Neuronal stem cell (in vitro differentiated cells): ENCODE results near the gene KIAA0930.

Experiments
- DNase-seq: peaks from one replicate; pipeline ENCODE4 v3.0.0-alpha.2; 2013; ENCODE audit warnings: low spot score
- H2AFZ ChIP-seq: one replicate; pipeline ENCODE4 v1.6.1; 2013; ENCODE audit warnings: mild to moderate bottlenecking, low read length, inconsistent platforms
- H2AK5ac ChIP-seq: 2 replicates; pipeline ENCODE4 v1.6.1; 2013; ENCODE audit warnings: low read depth, mild to moderate bottlenecking, inconsistent platforms, low read length, moderate library complexity, mixed read lengths
- H2BK120ac ChIP-seq: 2 replicates; pipeline ENCODE4 v1.6.1; 2013; ENCODE audit warnings: low read depth, mild to moderate bottlenecking, inconsistent platforms, low read length, moderate library complexity, mixed read lengths
- H2BK12ac ChIP-seq: one replicate; pipeline ENCODE4 v1.6.1; 2013; ENCODE audit warnings: low read length, inconsistent platforms
- H2BK15ac ChIP-seq: 2 replicates; pipeline ENCODE4 v1.6.1; 2013; ENCODE audit warnings: mild to moderate bottlenecking, low read length, inconsistent platforms, mixed read lengths
- H2BK5ac ChIP-seq: one replicate; pipeline ENCODE4 v1.6.1; 2013; ENCODE audit warnings: inconsistent platforms, mild to moderate bottlenecking, low read length, moderate library complexity
- H3K14ac ChIP-seq: one replicate; pipeline ENCODE4 v1.6.1; 2013; ENCODE audit warnings: low read length, inconsistent platforms
- H3K18ac ChIP-seq: 2 replicates; pipeline ENCODE4 v1.6.1; 2013; ENCODE audit warnings: low read length, inconsistent platforms
- H3K23ac ChIP-seq: 2 replicates; pipeline ENCODE4 v1.6.1; 2013; ENCODE audit warnings: low read depth, mild to moderate bottlenecking, mixed read lengths, low read length, inconsistent platforms; ENCODE audit not compliant: poor library complexity
- H3K27ac ChIP-seq: replicated peaks from 3 replicates; pipeline ENCODE4 v1.5.1; 2013; ENCODE audit warnings: low read length, inconsistent platforms
- H3K27me3 ChIP-seq, 3 experiments: 2 replicates each; pipeline ENCODE4 v1.6.1; 2013; ENCODE audit warnings: low read length in 3 of 3, mild to moderate bottlenecking in 2 of 3, inconsistent platforms in 1 of 3, low read depth in 1 of 3, mixed read lengths in 1 of 3, moderate library complexity in 1 of 3; ENCODE audit not compliant: control insufficient read depth in 3 of 3, insufficient read depth in 3 of 3
- H3K36me3 ChIP-seq, 2 donors: replicated peaks in 1 of 2; 2 replicates each; pipeline ENCODE4 v1.6.1; 2013; ENCODE audit warnings: low read length in 2 of 2; ENCODE audit not compliant: control insufficient read depth in 2 of 2, insufficient read depth in 2 of 2
- H3K4ac ChIP-seq: 2 replicates; pipeline ENCODE4 v1.6.1; 2013; ENCODE audit warnings: inconsistent platforms, mild to moderate bottlenecking, low read length, moderate library complexity
- H3K4me1 ChIP-seq, 2 donors: 1 replicate in 1 of 2; 2 replicates in 1 of 2; pipeline ENCODE4 v1.6.1; 2013; ENCODE audit warnings: low read length in 2 of 2, low read depth in 1 of 2; ENCODE audit not compliant: control insufficient read depth in 2 of 2, insufficient read depth in 1 of 2
- H3K4me2 ChIP-seq: one replicate; pipeline ENCODE4 v1.6.1; 2013; ENCODE audit warnings: mild to moderate bottlenecking, low read length, inconsistent platforms; ENCODE audit not compliant: insufficient read depth, poor library complexity, severe bottlenecking
- H3K4me3 ChIP-seq, 2 donors: 2 replicates each; pipeline ENCODE4 v1.5.1; 2013; ENCODE audit warnings: low read length in 2 of 2, mild to moderate bottlenecking in 2 of 2, inconsistent platforms in 1 of 2, moderate library complexity in 1 of 2
- H3K79me1 ChIP-seq: one replicate; pipeline ENCODE4 v1.6.1; 2013; ENCODE audit warnings: low read depth, mild to moderate bottlenecking, inconsistent platforms, low read length, moderate library complexity
- H3K9ac ChIP-seq: one replicate; pipeline ENCODE4 v1.6.1; 2013; ENCODE audit warnings: mild to moderate bottlenecking, low read depth, low read length, inconsistent platforms; ENCODE audit not compliant: poor library complexity
- H3K9me3 ChIP-seq, 2 donors: replicated peaks in 1 of 2; 2 replicates each; pipeline versions ENCODE3 to v1.6.1; 2013; ENCODE audit warnings: low read length in 2 of 2, mild to moderate bottlenecking in 2 of 2, inconsistent platforms in 1 of 2, low read depth in 1 of 2, mixed read lengths in 1 of 2, moderate library complexity in 1 of 2; ENCODE audit not compliant: control insufficient read depth in 2 of 2, insufficient read depth in 1 of 2
- H4K8ac ChIP-seq: one replicate; pipeline ENCODE4 v1.6.1; 2013; ENCODE audit warnings: low read depth, mild to moderate bottlenecking, inconsistent platforms, low read length, moderate library complexity
- H4K91ac ChIP-seq: one replicate; pipeline ENCODE4 v1.6.1; 2013; ENCODE audit warnings: low read length, low read depth, mild to moderate bottlenecking, inconsistent platforms; ENCODE audit not compliant: poor library complexity
- WGBS, 2 donors: extraction: QIAGEN DNeasy Blood & Tissue Kit; methylation state at CpG; one replicate each; pipeline ENCODE4 v1.1.7; 2013; ENCODE audit warnings: missing lambda C conversion rate in 2 of 2, mixed read lengths in 1 of 2; ENCODE audit not compliant: insufficient read length in 2 of 2, insufficient replicate concordance in 1 of 2; ENCODE audit errors: extremely low coverage in 2 of 2; 5-methylcytosine and 5-hydroxymethylcytosine counted together

KIAA0930 gene

GRCh38 chr22:45212306-45212709 is 28.4 kb downstream of the KIAA0930 start:
- H2BK15ac ChIP-seq, result no peak overlapping the region
- no peak overlapping the region for H3K4me3 ChIP-seq
- H3K4me2 ChIP-seq, result no peak overlapping the region
- H3K36me3 ChIP-seq, result peaks cover 0 to 10% of the 10 kb centered on the region in 2 donors
- no peak overlapping the region for H4K8ac ChIP-seq
- H2BK5ac ChIP-seq, result no peak overlapping the region
- no peak overlapping the region for H2AK5ac ChIP-seq
- H2BK120ac ChIP-seq, result no peak overlapping the region
- H3K27me3 ChIP-seq, result no peaks in the 10 kb centered on the region
- no peaks in the 10 kb centered on the region for H3K9me3 ChIP-seq
- H3K18ac ChIP-seq, result peak overlapping the region; percentile 84
- H4K91ac ChIP-seq, result no peak overlapping the region
- no peak overlapping the region for H3K14ac ChIP-seq
- H3K79me1 ChIP-seq, result no peaks in the 10 kb centered on the region
- H2BK12ac ChIP-seq, result no peak overlapping the region
- H3K9ac ChIP-seq, result no peak overlapping the region
- no peak overlapping the region for H3K4ac ChIP-seq
- no peak for DNase-seq
- peak overlapping the region; percentile 45 for H3K23ac ChIP-seq
- H2AFZ ChIP-seq, result no peak overlapping the region
- peaks cover 22 to 24% of the 10 kb centered on the region in 2 donors for H3K4me1 ChIP-seq
- WGBS, 2 donors, result no CpG with 5 or more reads among the region's 14 CpGs
- H3K27ac ChIP-seq, result no peak overlapping the region

GRCh38 chr22:45211848-45212247 is 28.8 kb downstream of the KIAA0930 start:
- Histone ChIP-seq H3K9ac (peak overlapping the region; percentile 25), H2BK120ac (no peak overlapping the region), H3K14ac (no peak overlapping the region), H3K23ac (peak overlapping the region; percentile 45), H2AFZ (no peak overlapping the region), H2BK15ac (no peak overlapping the region), H4K8ac (no peak overlapping the region), H2BK12ac (no peak overlapping the region), H3K79me1 (no peaks in the 10 kb centered on the region), H3K27me3 (no peaks in the 10 kb centered on the region), H3K18ac (peak overlapping the region; percentile 84), H2BK5ac (no peak overlapping the region), H3K27ac (no peak overlapping the region), H3K4me2 (no peak overlapping the region), H3K36me3 (peaks cover 0 to 10% of the 10 kb centered on the region in 2 donors), H3K4ac (no peak overlapping the region), H3K9me3 (no peaks in the 10 kb centered on the region), H4K91ac (no peak overlapping the region), H2AK5ac (no peak overlapping the region), H3K4me1 (peaks cover 22 to 24% of the 10 kb centered on the region in 2 donors), H3K4me3 (no peak overlapping the region)
- DNase-seq, result no peak
- WGBS, 2 donors, result no CpG with 5 or more reads among the region's 18 CpGs

- no peak overlapping the region for H4K8ac ChIP-seq
- no peaks in the 10 kb centered on the region for H3K9me3 ChIP-seq
- H3K79me1 ChIP-seq, result no peaks in the 10 kb centered on the region
- no peak overlapping the region for H3K4ac ChIP-seq
- no peak overlapping the region for H3K14ac ChIP-seq
- H2BK120ac ChIP-seq, result no peak overlapping the region
- no peak overlapping the region for H3K4me3 ChIP-seq
- H2BK15ac ChIP-seq, result no peak overlapping the region
- H3K27me3 ChIP-seq, result no peaks in the 10 kb centered on the region
- H3K27ac ChIP-seq, result no peak overlapping the region
- no peak overlapping the region for H2AK5ac ChIP-seq
- no peak overlapping the region for H2BK12ac ChIP-seq
- peaks cover 0 to 10% of the 10 kb centered on the region in 2 donors for H3K36me3 ChIP-seq
- no peak overlapping the region for H3K4me2 ChIP-seq
- no peak overlapping the region for H2AFZ ChIP-seq
- peak overlapping the region; percentile 35 for H3K18ac ChIP-seq
- H3K23ac ChIP-seq, result no peak overlapping the region
- peaks cover 20 to 24% of the 10 kb centered on the region in 2 donors for H3K4me1 ChIP-seq
- DNase-seq, result no peak
- H2BK5ac ChIP-seq, result no peak overlapping the region
- WGBS, 2 donors, result no CpG with 5 or more reads among the region's 8 CpGs
- H4K91ac ChIP-seq, result no peak overlapping the region
- no peak overlapping the region for H3K9ac ChIP-seq
These were observed 29.3 kb downstream of the KIAA0930 start for GRCh38 chr22:45211435-45211834.

GRCh38 chr22:45210991-45211390 is 29.7 kb downstream of the KIAA0930 start:
- H4K8ac ChIP-seq, result peak overlapping the region; percentile 77
- no peak overlapping the region for H3K9ac ChIP-seq
- no peaks in the 10 kb centered on the region for H3K9me3 ChIP-seq
- no CpG with 5 or more reads among the region's 8 CpGs for WGBS, 2 donors
- peak overlapping the region; percentile 81 for H2BK12ac ChIP-seq
- H3K27ac ChIP-seq, result no peak overlapping the region
- H3K14ac ChIP-seq, result peak overlapping the region; percentile 0
- H2AFZ ChIP-seq, result no peak overlapping the region
- H3K4me2 ChIP-seq, result no peak overlapping the region
- no peak for DNase-seq
- peak overlapping the region in 1 of 2 donors; percentile 53 for H3K4me3 ChIP-seq
- no peak overlapping the region for H2BK120ac ChIP-seq
- H3K27me3 ChIP-seq, result no peaks in the 10 kb centered on the region
- no peak overlapping the region for H2BK15ac ChIP-seq
- H2BK5ac ChIP-seq, result no peak overlapping the region
- H4K91ac ChIP-seq, result no peak overlapping the region
- H2AK5ac ChIP-seq, result peak overlapping the region; percentile 58
- no peak overlapping the region for H3K4ac ChIP-seq
- H3K36me3 ChIP-seq, result peaks cover 0 to 10% of the 10 kb centered on the region in 2 donors
- H3K79me1 ChIP-seq, result no peaks in the 10 kb centered on the region
- peak overlapping the region; percentile 32 for H3K18ac ChIP-seq
- H3K23ac ChIP-seq, result peak overlapping the region; percentile 71
- peaks cover 17 to 22% of the 10 kb centered on the region in 2 donors for H3K4me1 ChIP-seq
